HuH-7 (cell line): ENCODE data around the gene EPX.
A peak's percentile ranks its signal among the peaks of the same experiment; 100 is the strongest.

Source experiments
- DNase-seq: peaks from one replicate; pipeline ENCODE4 v3.0.0; 2011; ENCODE audit warnings: low spot score

The EPX gene

DNA sequence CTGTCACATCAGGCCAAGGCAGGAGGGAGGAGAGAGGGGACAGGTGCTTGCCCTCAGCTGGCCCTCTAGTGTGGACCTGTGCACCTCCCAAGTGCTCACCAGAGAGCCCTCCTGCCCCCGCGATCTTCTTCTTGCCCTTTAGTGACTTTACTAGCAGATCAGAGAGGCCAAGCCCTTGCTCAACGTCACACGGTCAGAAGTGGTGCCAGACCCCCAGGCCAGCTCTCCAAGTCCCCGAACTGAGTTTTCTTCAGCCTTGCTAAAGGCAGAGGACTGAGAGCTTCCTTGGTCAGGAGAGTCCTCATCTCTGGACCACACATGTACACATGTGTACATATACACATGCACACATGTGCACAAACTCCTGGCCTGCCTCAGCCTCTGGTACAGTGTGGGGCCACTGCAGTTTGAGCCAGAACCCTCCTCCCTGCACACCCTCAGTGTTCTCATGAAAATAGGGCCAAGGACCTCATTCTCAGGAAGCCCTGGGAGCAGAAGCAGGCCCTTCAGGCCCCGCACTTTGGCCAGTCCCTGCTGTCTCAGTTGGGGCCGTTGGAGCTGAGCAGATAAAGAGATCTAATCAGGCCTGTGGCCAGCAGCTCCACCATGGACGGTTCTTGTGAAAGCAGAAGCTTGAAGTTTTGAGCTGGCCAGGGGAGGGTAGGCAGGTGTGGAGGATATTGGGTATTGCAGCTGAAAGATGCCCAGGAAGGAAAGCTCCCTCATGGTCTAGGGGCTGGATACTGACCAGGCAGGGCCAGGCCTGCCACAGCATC, 7.4 kb upstream of the EPX start:
- no peak for DNase-seq

DNA sequence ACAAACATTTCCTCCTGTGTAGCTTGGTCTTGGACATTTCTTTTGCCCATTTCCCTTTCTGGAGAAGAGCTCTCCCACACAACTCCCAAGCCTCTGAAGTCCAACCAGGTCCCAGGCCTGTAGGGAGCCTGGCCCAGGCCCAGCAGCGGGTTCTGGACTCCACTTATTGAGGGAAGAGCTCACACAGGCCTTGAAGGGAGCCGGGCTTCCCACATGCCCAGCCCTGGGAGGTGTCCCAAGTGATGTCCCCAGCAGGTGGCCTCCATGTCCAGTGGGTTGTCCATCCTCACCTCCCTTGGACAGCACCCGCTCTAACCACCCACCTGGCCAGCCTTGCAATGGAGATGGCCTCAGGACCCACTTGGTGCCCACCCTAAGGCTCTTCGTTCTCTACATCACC, 5.9 kb upstream of the EPX start:
- DNase-seq: no peak

DNA sequence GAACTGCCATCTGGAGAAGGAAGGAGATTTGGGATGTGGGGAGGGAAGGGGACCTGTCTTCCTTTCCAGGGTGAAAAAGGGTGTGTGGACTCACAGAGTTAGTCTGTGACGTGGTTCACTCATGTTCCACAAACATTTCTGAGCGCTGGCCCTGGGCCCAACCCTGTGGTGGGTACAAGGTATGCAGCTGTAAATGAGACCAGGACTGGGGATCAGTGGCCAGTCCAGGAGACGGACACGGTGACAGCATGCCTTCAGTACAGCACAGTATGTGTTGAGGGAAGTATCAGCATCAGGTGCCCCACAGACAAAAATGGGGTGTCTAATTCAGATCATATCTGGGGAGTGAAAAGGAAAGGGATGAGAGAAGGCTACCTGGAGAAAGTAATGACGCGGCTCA, 5.5 kb upstream of the EPX start:
- DNase-seq: no peak

DNA sequence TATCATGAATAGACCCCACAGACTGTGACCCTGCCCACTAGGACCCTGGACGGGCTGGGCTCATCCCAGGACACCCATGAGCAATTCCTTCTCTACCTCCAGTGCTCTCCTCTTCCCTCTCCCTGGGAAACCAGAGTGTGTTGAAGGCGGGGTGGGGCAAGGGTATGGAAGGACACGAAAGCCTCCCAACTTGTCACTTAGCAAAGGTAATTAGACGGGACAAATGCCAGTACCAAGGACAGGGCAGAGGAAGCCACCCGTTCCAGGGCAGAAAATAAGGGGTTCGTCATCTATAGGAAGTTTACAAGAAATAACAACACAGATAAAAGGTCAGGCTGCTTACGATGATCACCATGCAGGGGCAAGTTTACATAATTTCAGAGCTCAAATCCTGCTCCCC, 4.9 kb upstream of the EPX start:
- no peak for DNase-seq

DNA sequence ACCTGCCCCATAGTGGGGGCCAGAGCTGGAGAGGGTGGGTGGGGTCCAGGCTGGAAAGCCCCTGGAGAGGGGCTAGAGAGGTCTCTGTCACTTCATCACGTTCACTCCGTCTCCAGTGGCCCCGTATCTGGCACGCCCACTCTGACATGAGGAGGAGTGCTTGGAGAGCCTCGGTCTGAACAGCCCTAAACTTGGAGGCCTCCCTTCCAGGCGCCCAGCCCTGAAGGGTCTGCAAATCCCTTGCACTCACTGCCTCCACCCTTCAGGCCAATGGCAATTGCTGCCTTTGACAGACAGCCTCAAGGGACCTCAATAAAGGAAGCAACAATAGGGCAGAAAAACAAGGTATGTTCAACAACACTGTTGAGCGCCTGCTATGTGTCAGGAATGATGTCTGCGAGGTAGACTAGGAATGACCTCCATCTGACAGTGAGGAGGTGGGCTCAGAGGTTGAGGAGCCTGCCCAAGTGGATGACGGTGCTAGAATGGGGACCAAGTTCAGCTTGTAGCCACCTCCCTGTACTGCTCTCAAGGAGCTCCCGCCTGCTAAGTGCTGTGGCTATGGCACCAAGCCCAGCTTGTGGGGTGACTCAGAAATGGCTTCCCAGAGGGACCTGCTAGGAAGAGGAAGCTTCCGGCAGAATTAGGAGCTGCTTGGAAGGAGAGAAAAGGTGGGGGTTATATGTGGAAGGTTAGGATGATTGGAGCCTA, 2.9 kb upstream of the EPX start:
- DNase-seq: no peak

DNA sequence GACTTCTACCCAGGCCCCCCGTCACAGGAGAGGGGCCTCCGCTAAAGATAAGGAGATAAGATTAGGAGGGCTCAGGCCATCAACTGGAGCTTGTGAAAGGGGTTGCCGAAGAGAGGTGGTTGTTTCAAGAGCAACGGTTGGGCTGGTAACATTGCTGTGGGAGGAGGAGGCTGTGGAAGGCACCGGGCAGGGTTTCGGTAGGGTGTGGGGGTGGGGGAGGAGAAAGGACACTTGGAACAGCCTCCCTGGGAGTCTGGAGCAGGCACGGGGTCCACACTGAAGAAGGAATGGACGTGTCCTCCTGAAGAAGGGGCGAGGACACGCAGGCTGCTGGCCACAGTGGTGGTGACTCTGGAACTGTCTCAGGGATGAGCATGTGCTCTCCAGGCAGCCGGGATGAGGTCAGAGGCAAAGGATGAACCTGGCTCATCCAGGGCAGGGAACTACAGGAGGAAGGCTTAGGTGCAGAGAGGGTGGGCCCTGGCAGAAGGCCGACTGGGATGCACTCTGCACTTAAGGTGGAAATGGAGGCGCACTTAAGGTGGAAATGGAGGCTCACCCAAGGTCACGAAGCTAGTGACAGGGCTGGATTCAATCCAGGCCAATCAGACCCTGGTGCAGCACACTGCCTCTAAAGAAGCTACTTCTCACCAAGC, 1.2 kb upstream of the EPX start:
- DNase-seq: no peak

DNA sequence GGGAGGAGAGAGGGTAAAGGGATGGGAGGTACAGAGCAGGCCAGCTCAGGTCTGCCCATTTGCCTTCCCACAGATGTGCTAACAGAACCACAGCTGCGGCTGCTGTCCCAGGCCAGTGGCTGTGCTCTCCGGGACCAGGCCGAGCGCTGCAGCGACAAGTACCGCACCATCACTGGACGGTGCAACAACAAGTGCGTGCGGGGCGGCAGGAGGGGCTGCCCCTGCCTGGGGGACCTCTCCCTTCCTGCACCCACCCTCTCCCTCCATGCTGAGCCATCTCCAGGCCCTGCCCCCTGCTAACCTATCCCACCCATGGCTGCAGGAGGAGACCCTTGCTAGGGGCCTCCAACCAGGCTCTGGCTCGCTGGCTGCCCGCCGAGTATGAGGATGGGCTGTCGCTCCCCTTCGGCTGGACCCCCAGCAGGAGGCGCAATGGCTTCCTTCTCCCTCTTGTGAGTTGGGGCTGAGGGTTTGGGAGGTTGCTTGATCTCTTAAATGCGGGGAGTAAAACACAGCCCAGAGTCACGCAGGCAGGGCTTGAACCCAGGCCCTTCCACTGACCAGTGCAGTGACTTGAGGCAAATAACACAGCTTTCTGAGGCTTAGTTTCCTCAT, 1.2 kb downstream of the EPX start:
- no peak for DNase-seq

DNA sequence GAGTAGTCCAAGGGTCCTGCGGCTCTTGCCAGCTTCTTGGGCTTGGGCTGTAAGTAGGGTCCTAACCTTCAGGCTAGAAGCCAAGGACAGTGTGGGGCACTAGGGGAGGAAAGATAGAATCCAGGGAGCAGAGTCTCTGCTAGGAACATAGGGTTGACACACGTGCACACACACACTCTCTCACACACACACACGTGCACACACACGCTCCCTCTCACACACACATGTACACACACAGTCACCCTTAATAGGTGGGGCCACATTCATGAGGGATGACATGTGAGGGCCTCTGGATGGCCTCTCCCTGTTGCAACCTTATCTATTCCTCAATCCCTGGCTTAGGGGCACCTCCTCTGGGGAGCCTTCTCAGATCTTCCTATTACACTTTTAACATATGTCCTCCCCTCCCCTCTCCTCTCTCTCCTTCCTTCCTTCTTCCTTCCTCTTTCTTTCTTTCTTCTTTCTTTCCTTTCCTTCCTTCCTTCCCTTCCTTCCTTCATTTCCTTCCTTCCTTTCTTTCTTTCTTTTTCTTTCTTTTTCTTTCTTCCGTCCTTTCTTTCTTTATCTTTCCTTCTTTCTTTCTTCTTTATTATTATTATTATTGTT, 3.1 kb downstream of the EPX start:
- DNase-seq: no peak

DNA sequence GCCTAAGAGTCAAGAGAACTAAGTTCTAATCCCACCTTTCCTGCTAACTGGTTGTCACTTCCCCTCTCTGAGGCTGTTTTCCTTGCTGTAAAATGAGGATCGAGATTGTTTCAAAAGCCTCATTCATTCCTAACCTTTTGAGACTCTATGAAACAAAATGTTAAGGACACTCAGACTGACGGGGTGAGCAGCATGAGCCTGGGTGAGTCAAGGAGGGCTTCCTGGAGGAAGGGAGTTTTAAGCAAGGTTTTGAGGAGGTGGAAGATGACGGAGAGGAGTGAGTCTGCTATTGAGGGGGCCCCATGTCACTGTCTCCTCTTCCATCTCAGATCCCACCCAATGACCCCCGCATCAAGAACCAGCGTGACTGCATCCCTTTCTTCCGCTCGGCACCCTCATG, 4.1 kb downstream of the EPX start:
- no peak for DNase-seq

DNA sequence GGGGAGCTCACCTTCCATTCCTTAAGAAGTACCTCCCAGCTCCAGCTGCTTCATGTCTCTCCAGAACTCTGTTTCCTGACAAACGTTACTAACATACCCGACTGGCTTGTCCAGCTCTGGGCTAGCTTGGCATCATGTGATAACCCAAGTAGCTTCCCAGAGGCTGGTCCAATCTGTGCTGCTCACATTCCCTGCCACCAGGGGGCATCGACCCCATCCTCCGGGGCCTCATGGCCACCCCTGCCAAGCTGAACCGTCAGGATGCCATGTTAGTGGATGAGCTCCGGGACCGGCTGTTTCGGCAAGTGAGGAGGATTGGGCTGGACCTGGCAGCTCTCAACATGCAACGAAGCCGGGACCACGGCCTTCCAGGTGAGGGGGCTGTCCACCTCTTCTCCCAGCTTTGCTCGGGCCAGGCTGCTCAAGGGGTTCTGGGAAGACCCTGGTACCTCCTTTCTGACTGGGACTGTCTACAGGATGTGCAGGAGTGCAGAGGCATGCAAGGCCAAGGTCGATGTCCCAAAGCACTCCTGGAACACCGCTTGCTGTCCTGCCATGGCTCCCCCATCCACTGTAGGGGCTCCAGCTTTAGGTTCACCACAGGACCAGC, 7.6 kb downstream of the EPX start:
- peak; percentile 70 for DNase-seq

DNA sequence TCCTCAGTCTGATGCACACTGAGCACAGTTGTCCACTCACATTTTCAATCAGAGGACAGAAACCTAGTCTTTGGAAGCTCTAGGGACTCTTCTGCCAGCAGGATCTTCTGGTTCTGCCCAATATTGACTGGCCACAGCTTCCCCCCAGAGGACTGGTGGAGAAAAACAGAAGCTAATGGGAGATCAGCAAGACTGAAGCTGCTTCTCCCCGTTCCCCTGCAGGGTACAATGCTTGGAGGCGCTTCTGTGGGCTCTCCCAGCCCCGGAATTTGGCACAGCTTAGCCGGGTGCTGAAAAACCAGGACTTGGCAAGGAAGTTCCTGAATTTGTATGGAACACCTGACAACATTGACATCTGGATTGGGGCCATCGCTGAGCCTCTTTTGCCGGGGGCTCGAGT, 10.3 kb downstream of the EPX start:
- DNase-seq: no peak

DNA sequence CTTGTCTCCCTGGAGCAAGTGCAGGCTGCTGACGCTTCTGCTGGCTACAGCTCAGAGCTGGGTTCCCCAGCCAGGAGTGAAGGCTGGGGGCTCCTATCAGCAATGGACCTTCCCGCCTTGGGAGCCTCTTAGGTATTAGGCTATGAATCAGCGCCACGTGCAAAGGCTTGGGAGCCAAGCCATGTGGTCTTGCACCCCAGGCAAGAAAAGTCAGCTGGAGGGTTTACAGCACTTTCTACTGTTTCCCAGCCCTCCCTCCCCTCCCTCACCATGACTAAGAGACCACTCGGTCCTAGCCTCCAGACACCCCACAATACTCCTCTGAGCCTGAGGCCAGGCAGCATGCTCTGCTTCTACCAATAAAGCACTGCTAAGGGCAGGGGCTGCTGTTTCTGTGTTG, 12.3 kb downstream of the EPX start:
- no peak for DNase-seq

DNA sequence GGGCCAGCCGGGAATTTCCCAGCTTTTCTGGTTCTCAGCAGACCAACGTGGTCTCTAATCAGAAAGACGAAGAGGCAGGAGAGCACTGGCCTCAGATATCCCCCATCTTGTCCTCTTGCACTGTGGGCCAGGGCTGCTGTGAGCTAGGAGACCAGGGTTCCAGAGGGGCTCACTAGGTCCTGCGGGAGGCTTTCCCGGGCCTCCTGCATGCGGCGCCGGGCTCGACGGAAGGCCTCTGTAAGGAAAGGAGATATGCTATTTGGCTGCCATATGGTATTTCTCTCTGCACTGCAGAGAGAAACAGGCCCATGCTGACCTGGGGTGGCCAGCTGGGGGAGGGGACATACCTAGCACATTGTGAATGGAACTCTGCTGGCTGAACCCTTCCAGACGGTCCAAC, 13.4 kb downstream of the EPX start:
- no peak for DNase-seq

DNA sequence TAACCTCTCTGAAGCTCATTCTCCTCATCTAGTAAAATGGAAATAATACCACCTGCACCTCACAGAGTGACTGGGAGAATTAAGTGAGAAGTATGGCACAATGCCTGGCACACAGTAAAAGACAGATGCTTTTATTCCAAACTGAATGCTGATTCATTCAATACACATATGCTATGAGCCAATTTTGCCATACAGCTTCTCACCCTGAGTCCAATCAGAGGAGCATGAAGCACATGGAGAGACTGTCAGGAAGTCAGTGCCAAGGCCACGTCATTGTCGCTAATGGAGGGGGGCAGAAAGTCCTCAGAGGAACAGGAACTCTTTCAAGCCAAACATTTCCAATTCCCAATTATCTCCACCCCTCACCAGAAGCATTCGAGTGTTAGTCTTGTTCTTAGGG, 14.9 kb downstream of the EPX start:
- no peak for DNase-seq

DNA sequence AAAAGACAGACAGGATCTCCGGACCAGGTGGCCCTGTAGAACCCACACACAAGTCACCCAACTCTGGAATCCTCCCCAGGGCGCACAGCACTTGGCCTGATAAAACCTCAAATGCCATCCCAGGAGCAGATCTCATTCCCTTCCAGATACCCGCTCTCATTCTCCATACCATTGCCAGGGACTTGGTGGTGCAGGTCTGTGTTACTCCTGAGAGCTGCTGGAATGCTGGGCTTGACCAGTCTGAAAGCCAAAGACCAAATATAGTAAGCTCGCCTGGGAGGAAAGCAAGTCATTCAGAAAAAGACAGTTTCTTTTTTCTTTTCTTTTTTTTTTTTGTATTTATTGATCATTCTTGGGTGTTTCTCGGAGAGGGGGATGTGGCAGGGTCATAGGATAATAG, 15.8 kb downstream of the EPX start:
- DNase-seq: no peak

DNA sequence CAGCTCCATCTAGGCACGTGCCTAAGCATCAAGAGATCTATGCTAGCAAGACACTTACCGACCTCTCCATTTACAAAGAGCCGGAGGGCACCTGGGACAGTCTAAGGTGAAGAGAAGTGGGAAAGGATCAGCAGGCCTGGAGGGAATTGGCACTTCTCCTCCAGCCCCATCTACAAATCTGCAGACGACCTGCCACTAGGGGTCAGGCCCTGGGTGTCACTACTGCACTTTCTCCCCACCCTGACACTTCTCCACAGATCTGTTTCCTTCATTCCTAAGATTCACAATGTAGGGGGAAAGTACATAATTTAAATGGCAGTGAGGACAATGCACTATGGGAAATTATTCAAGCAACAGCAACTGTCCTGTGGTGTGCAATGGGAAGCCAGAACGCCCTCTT, 18.4 kb downstream of the EPX start:
- no peak for DNase-seq

DNA sequence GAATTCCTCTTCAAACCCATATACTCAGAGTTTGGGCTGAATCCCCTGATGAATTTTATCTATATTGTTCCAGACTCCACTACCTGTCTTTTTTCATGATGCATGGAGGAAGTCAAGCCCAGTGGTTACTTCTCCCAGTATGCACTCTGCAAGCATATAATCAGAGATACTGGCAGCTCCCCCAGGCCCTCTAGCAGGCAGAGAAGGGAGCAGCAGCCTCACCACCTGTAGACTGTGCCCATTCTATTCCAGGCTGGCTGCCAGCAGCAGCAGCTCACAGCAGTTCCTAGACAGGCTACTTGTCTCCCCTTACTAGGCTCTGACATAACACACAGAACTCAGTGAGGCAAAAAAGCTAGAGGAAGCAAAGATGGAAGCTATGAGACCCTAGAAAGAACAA, 23.2 kb downstream of the EPX start:
- DNase-seq: no peak

DNA sequence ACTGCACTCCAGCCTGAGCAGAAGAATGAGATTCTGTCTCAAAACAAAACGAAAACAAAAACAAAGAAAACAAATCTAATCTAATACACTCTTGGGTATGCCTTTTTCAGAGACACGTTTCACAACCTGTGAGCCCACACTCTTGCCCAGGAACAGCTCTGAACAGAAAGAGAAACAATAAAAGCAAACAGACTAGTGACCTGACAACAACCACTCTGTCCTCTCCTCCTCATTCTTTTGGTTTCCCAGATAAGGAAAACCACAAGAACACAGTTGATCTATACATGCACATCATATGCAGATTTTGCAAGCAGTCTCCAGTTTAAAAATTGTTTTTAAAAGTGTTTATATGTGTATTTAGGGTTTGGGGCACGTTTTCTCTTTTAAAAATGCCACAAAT, 25.2 kb downstream of the EPX start:
- DNase-seq: no peak

DNA sequence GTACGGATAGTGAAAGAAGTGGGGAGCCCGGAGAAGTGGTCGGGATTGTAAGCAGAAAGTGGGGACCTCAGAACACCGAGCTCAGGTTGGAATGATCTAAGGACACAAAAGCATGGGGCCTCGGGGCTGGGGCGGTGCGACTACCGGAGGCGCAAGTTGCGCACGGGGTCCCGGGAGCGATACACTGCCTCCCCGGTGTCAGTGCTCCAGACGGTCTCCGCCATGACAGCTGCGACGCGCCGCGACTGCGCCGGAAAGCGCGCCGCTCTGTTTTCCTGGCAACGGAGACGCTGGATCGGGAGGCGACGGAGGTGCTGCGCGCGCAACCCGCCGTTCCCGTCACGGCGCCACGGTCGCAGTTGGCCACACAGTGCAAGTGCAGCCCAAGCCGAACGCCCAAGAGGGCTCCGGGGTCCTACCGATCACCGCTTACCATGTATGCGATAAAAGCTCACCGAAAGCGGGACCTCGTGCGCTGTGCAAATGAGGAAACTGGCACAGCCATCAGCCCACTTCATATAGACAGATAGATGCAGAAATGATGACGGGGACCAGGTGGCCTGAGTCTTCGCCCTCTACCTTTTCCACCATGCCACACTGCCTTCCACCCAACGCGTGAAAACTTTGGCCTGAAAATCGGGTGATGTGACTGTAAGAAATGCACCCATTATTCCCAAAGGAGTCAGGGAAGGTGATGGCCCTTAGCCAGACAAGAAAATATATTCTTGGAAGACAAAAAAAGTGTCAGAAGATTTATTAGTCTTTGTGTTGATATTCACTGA, 26.7 kb downstream of the EPX start, which contains the start of gene MKS1:
TSS of gene MKS1 (minus strand) at position 249 of the 782 bp plus-strand sequence. CDS start at position 224, 25 bp downstream.
- DNase-seq: peak; percentile 99

DNA sequence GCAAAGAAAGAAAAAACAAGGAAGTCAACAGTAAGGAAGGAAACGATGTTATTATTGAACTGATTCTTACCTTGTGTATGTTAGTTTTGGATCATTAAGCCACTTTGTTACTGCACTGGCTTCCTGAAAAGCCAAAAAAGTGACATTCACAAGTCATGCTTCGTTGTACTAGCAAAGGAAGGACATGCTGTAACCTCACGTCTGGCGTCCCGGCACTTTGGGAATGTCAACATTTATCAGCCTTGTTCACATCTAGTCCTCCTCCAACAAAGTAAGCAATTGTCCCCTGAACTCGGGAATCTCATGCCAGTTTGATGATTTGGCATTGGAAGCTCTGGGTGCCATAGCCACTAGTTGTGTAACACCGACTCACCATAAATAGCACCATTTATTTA, 27.3 kb downstream of the EPX start:
- no peak for DNase-seq

DNA sequence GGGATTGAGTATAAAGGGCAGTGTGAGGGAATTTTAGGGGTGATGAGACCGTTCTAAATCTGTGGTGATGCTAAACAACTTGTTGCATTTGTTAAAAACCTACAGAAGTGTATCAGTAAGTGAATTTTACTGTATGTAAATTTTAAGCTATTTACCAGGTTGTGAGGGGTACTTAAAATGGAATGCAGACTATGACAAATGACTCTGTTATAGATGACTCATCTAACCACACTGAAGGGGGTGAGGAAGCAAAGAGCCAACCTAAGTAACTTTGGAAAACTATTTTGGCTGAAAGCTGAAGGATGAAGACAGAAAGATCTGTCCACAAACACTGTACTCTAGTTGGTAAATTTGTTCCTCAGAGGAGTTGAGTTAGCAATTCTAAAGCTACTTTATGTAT, 31.8 kb downstream of the EPX start:
- no peak for DNase-seq
